HG03469 (cell line): ENCODE data around the gene DMBX1.

ENCODE experiments used
- ATAC-seq: cut with Tn5 transposase; IDR thresholded peaks from one replicate; pipeline ENCODE4 v1.9.1; 2021; ENCODE audit warnings: mild to moderate bottlenecking, moderate library complexity, moderate number of reproducible peaks; ENCODE audit not compliant: unreplicated experiment

DMBX1 gene

GRCh38 chr1:46489638-46490405, at the start of gene DMBX1:
TSS of gene DMBX1 (plus strand) at chr1:46489836. CDS start at chr1:46507011, 17,175 bp downstream.
- no peak for ATAC-seq

- ATAC-seq: no peak
Observed at GRCh38 chr1:46440478-46440877, 49.2 kb upstream of the DMBX1 start.

GRCh38 chr1:46442317-46443161, 47.1 kb upstream of the DMBX1 start:
- no peak for ATAC-seq

- ATAC-seq: no peak
Observed at GRCh38 chr1:46444466-46444865, 45.2 kb upstream of the DMBX1 start.

- no peak for ATAC-seq
Observed at GRCh38 chr1:46445773-46446256, 43.8 kb upstream of the DMBX1 start.

GRCh38 chr1:46446646-46447498, 42.8 kb upstream of the DMBX1 start:
- no peak for ATAC-seq

GRCh38 chr1:46447499-46448108, 42.0 kb upstream of the DMBX1 start:
- ATAC-seq: no peak

GRCh38 chr1:46448109-46448911, 41.3 kb upstream of the DMBX1 start:
- ATAC-seq: no peak

GRCh38 chr1:46449223-46450159, 40.1 kb upstream of the DMBX1 start:
- no peak for ATAC-seq

GRCh38 chr1:46450160-46450517, 39.5 kb upstream of the DMBX1 start:
- no peak for ATAC-seq

GRCh38 chr1:46451948-46452930, 37.4 kb upstream of the DMBX1 start:
- no peak for ATAC-seq

GRCh38 chr1:46452931-46453325, 36.7 kb upstream of the DMBX1 start:
- ATAC-seq: no peak

- ATAC-seq: no peak
Observed at GRCh38 chr1:46453449-46453848, 36.2 kb upstream of the DMBX1 start.

GRCh38 chr1:46455951-46456350, 33.7 kb upstream of the DMBX1 start:
- ATAC-seq: no peak

- ATAC-seq: no peak
Observed at GRCh38 chr1:46456411-46456963, 33.1 kb upstream of the DMBX1 start.

GRCh38 chr1:46457178-46457577, 32.5 kb upstream of the DMBX1 start:
- ATAC-seq: no peak

GRCh38 chr1:46458190-46458589, 31.4 kb upstream of the DMBX1 start:
- ATAC-seq: no peak
